ENCODE results near the gene UFC1. TPM values are rescaled to one million over a fixed set of nuclear protein-coding genes. Genes with fewer than 3 reads are reported as not detected.

Gene UFC1
- total RNA-seq, 1 experiment from 2014 or later: 63.7 TPM

- TF ChIP-seq CTCF (IDR thresholded peaks at IDR 0.05 in 2 of 3, conservative IDR thresholded peaks at IDR 0.05 in 1 of 3; ENCODE audit: borderline replicate concordance in 1 of 3, insufficient read depth in 1 of 3, low read depth in 2 of 3, low read length in 2 of 3): no peak
Observed at GRCh38 chr1:161185732-161186311, 32.0 kb downstream of the UFC1 start (continued).

- ChIA-PET POLR2A (no interaction called here), CTCF (no interaction called here), RAD21 (ENCODE audit: low non-redundant PET in 1 of 2, low total read pairs in 2 of 2, uncharacterized antibody in 2 of 2, unreplicated experiment in 2 of 2) (no interaction called here)
- H3K9me3 ChIP-seq (ENCODE audit: control insufficient read depth in 1 of 2, insufficient read depth in 1 of 2, low read depth in 1 of 2, low read length in 2 of 2): no peaks in the 10 kb centered on the region
- no peak overlapping the region for H3K27ac ChIP-seq (ENCODE audit: low read depth, low read length)
- DNase-seq (ENCODE audit: low read depth, low spot score) (no peak), ATAC-seq (no peak)
- TF ChIP-seq YY1 (IDR thresholded peaks at IDR 0.05; ENCODE audit: extremely low read depth, insufficient replicate concordance, low read depth, low read length) (no peak), ZFX (IDR thresholded peaks at IDR 0.05) (no peak), FOSL1 (IDR thresholded peaks at IDR 0.05; ENCODE audit: low read depth) (no peak), ELF1 (IDR thresholded peaks at IDR 0.05; ENCODE audit: borderline replicate concordance, low read depth) (no peak), SIN3A (IDR thresholded peaks at IDR 0.05; ENCODE audit: low read depth) (no peak), SP1 (IDR thresholded peaks at IDR 0.05; ENCODE audit: low read depth) (no peak), CTCF (IDR thresholded peaks at IDR 0.05 in 2 of 3, conservative IDR thresholded peaks at IDR 0.05 in 1 of 3; ENCODE audit: borderline replicate concordance in 1 of 3, insufficient read depth in 1 of 3, low read depth in 2 of 3, low read length in 2 of 3) (no peak)
- peaks cover 9 to 19% of the 10 kb centered on the region in 2 experiments for H3K4me1 ChIP-seq (ENCODE audit: control insufficient read depth in 1 of 2, insufficient read depth in 2 of 2, low read length in 2 of 2)
- no peak overlapping the region for H3K4me2 ChIP-seq (ENCODE audit: low read length)
- H3K9ac ChIP-seq (ENCODE audit: low read length): no peak overlapping the region
- no TSS peak for BruUV-seq (replicated peaks)
- H3K27me3 ChIP-seq (ENCODE audit: insufficient read depth, low read length): no peaks in the 10 kb centered on the region
- intact Hi-C loops (cut with micrococcal nuclease): no loop called here
- no peak overlapping the region for H3K4me3 ChIP-seq (replicated peaks in 1 of 2; ENCODE audit: low read depth in 1 of 2, low read length in 2 of 2)
- no peaks in the 10 kb centered on the region for H3K9me2 ChIP-seq (ENCODE audit: insufficient read depth)
- no peak overlapping the region for H2AFZ ChIP-seq (ENCODE audit: low read depth, low read length, poor library complexity, severe bottlenecking)
- H3K36me3 ChIP-seq (ENCODE audit: control insufficient read depth in 1 of 2, insufficient read depth in 2 of 2, low read length in 2 of 2): no peaks in the 10 kb centered on the region
- no peaks in the 10 kb centered on the region for H3K79me2 ChIP-seq (ENCODE audit: insufficient read depth, low read length)
- no peaks in the 10 kb centered on the region for H4K20me1 ChIP-seq (ENCODE audit: insufficient read depth)
Observed at GRCh38 chr1:161187311-161187710, 33.5 kb downstream of the UFC1 start.
